Glutamatergic neuron (in vitro differentiated cells): ENCODE data around the gene OGA. TPM values are rescaled to one million over a fixed set of nuclear protein-coding genes. Genes with fewer than 3 reads are reported as not detected.

Experiments
- DNase-seq: peaks from one replicate; pipeline ENCODE4 v3.0.0; 2022
- H3K27ac Mint-ChIP-seq: one replicate; pipeline ENCODE4 v1.8.0; 2020; ENCODE audit warnings: mild to moderate bottlenecking, mixed read lengths, inconsistent platforms; ENCODE audit not compliant: unreplicated experiment
- H3K27me3 Mint-ChIP-seq: one replicate; pipeline ENCODE4 v1.8.0; 2020; ENCODE audit warnings: mild to moderate bottlenecking, moderate library complexity, mixed read lengths, inconsistent platforms; ENCODE audit not compliant: unreplicated experiment
- H3K36me3 Mint-ChIP-seq: one replicate; pipeline ENCODE4 v1.8.0; 2020; ENCODE audit warnings: mild to moderate bottlenecking, mixed read lengths, inconsistent platforms; ENCODE audit not compliant: unreplicated experiment
- H3K4me1 Mint-ChIP-seq: one replicate; pipeline ENCODE4 v1.8.0; 2020; ENCODE audit warnings: mild to moderate bottlenecking, low read depth, mixed read lengths, inconsistent platforms; ENCODE audit not compliant: unreplicated experiment
- H3K4me3 Mint-ChIP-seq: one replicate; pipeline ENCODE4 v1.8.0; 2020; ENCODE audit warnings: mild to moderate bottlenecking, mixed read lengths, inconsistent platforms; ENCODE audit not compliant: unreplicated experiment
- H3K9me3 Mint-ChIP-seq: one replicate; pipeline ENCODE4 v1.8.0; 2020; ENCODE audit warnings: mild to moderate bottlenecking, moderate library complexity, mixed read lengths, inconsistent platforms; ENCODE audit not compliant: unreplicated experiment
- long read RNA-seq: library from polyadenylated mRNA; unstranded; transcript quantifications from one replicate; pipeline ENCODE4 v2.0.0, GENCODE V29; 2020; ENCODE audit not compliant: unreplicated experiment
- total RNA-seq: library from RNA; stranded (reverse); fragmentation: NEBNext Ultra II Directional; extraction: Animal tissue kit (Norgen Biotek cat#: 25700); gene quantifications from one replicate; pipeline ENCODE4 v1.2.1, GENCODE V29; 2021; ENCODE audit not compliant: unreplicated experiment
- TF ChIP-seq, protein P1 (sequence below): fragments of 200-600 bp; sonication (generic); IDR thresholded peaks from one replicate; pipeline ENCODE4 v1.5.0; 2021; ENCODE audit not compliant: partially characterized antibody, unreplicated experiment

Gene OGA
- 277 TPM for total RNA-seq
- long read RNA-seq, full-length matches to known transcripts: 6 of 15 reads
- long read RNA-seq, partial matches to known transcripts: 5 of 15 reads
- long read RNA-seq, other reads (novel, unspliced or antisense): 4 of 15 reads

DNA sequence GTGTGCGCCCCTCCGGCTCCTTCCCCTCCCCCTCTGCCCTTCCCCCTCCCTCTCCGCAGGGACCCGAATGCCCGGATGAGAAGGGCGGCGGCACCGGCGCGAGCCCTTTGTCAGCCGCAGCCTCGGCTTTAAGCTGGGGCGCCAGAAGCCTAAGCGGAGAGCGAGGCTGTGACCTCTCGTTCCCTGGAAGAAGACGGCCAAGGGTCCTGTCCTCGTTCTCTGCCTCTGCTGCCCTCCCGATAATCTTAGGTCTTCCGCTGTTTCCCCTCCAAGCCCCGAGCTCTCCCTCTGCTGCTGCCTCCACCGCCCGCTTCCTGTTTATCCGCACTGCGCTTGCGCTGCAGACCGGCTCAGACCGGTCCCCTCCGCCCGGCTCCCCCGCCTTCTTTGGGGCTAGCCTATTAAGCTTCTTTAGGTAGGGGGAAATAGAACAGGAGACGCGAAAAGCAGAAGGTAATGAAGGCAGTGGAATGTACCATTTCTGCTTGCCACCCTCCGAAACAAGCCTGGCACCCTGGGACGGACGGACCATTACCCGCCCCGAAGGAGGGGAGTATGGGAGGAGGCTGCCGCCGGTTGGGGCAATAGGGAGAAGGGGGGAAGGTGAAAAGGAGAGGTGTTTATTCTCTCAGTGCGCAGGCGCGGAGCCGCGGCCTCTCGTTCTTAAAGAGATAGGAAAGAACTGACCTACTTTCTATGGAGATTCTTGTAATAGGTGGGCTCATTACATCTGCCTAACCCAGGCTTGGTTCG is at the start of gene OGA:
Gene OGA, minus strand, starts transcription at position 326 of the 753 bp plus-strand sequence. CDS start 422 bp downstream, outside the sequence.
- peak; percentile 97 for DNase-seq
- Mint-ChIP-seq H3K36me3 (no peaks in the 10 kb centered on the region), H3K4me1 (peaks cover 21% of the 10 kb centered on the region), H3K27me3 (peaks cover 15% of the 10 kb centered on the region), H3K4me3 (peak within 1 kb of the TSS; percentile 95), H3K27ac (peak within 1 kb of the TSS; percentile 99), H3K9me3 (peaks cover 23% of the 10 kb centered on the region)
- TF ChIP-seq, protein P1, sequence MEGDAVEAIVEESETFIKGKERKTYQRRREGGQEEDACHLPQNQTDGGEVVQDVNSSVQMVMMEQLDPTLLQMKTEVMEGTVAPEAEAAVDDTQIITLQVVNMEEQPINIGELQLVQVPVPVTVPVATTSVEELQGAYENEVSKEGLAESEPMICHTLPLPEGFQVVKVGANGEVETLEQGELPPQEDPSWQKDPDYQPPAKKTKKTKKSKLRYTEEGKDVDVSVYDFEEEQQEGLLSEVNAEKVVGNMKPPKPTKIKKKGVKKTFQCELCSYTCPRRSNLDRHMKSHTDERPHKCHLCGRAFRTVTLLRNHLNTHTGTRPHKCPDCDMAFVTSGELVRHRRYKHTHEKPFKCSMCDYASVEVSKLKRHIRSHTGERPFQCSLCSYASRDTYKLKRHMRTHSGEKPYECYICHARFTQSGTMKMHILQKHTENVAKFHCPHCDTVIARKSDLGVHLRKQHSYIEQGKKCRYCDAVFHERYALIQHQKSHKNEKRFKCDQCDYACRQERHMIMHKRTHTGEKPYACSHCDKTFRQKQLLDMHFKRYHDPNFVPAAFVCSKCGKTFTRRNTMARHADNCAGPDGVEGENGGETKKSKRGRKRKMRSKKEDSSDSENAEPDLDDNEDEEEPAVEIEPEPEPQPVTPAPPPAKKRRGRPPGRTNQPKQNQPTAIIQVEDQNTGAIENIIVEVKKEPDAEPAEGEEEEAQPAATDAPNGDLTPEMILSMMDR: no peak

DNA sequence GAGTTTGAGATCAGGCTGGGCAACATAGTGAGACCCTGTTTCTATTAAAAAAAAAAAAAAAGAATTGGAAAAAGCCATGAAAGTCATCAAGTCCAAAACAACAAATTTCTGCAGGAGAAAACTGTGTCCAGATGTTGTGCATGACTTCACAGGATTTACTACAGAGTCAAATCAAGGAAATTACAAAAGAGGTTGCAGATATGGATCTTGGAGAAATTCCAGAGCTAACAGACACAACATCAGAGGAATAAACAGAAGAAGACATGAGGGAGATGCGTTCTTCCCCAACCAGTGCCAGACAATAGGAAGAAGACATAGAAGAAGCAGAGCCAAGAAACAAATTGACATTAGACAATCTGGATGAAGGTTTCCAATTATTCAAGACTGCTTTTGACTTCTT is 49.7 kb upstream of the OGA start:
- Mint-ChIP-seq H3K27me3 (peaks cover 4% of the 10 kb centered on the region), H3K4me1 (no peaks in the 10 kb centered on the region), H3K36me3 (no peaks in the 10 kb centered on the region), H3K4me3 (no peak overlapping the region), H3K27ac (no peak overlapping the region), H3K9me3 (no peaks in the 10 kb centered on the region)
- DNase-seq: no peak
- TF ChIP-seq, protein P1: no peak

DNA sequence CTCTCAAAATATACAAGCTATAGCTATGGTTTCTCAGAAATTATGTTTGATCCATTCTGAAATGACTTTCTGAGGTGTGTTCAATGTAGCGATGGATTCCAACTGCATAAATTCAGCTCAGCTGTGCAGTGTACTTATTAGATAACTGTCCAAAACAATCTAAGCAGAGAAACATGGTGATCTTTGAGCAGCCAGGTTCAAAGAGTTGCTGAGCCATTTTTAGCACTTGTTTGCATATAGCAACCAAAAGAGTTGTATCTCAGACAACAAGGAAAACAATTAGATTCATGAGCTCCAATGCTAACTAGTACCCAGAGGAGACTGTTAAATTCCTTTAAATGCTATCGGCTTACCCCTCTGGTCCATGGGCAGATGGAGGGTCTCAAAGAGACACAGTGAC is 41.3 kb upstream of the OGA start:
- Mint-ChIP-seq H3K27me3 (peaks cover 2% of the 10 kb centered on the region), H3K9me3 (no peaks in the 10 kb centered on the region), H3K4me3 (no peak overlapping the region), H3K4me1 (no peaks in the 10 kb centered on the region), H3K27ac (no peak overlapping the region), H3K36me3 (peaks cover 5% of the 10 kb centered on the region)
- no peak for DNase-seq
- TF ChIP-seq, protein P1: no peak

DNA sequence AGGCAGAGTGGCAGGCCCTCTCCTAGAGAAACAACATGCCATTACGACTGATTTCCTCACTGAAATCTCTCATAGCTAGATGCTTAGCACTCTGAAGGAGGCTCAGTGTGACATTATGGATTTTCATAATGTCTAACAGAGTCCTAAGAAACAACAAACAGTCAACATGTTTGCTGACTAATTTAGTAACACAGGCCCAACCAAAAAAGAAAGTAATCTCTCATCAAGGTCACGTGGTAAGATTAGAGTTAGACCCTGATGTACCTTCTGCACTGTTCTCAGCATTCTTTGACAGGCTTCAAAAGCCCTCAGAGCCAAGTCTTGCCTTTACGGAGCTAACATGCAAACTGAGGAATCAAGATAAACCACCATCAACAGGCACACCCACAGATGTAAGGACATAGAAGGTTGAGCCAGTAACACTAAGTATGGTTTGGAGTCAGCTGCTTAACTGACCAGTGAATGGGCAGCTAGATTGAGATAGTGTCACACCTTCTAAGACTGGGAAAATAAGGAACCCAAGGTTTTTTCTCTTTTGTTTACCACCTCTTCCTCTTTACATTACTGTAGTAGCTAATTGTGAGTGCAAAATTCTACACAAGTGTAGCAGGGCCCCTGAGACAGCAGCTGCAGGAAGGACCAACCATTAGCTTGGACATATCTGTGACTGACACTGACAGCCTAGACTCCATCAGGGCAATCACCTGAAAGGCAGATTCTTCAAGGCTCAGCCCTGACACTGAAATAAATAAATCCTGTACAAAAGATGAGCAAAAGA is 40.7 kb upstream of the OGA start:
- H3K4me3 Mint-ChIP-seq: no peak overlapping the region
- TF ChIP-seq, protein P1: no peak
- no peaks in the 10 kb centered on the region for H3K9me3 Mint-ChIP-seq
- H3K4me1 Mint-ChIP-seq: no peaks in the 10 kb centered on the region
- peaks cover 5% of the 10 kb centered on the region for H3K36me3 Mint-ChIP-seq
- H3K27me3 Mint-ChIP-seq: no peaks in the 10 kb centered on the region
- no peak overlapping the region for H3K27ac Mint-ChIP-seq
- DNase-seq: no peak
